Measurements from ENCODE around the gene CLDN5. TPM values are rescaled to one million over a fixed set of nuclear protein-coding genes. Genes with fewer than 3 reads are reported as not detected.

Gene CLDN5
- total RNA-seq, 2 experiments from 2014 or later, result not detected

- H3K36me3 ChIP-seq (ENCODE audit: insufficient read depth, low read length), result peaks cover 91% of the 10 kb centered on the region
- H3K79me2 ChIP-seq (ENCODE audit: insufficient read depth, low read depth, low read length), result peaks cover 7% of the 10 kb centered on the region; the same call in 1 of the 2 replicates
- H3K4me3 ChIP-seq (ENCODE audit: low read depth, low read length, poor library complexity, severe bottlenecking), result no peak overlapping the region
- ChIA-PET POLR2A (no interaction called here), CTCF (ENCODE audit: unreplicated experiment) (no interaction called here)
- no peaks in the 10 kb centered on the region for H3K9me3 ChIP-seq (ENCODE audit: low read length)
- H2AFZ ChIP-seq (ENCODE audit: low read length), result no peak overlapping the region
- no peaks in the 10 kb centered on the region for H3K9me2 ChIP-seq (ENCODE audit: insufficient read depth, low read length)
- H3K27ac ChIP-seq (ENCODE audit: low read depth, low read length, poor library complexity, severe bottlenecking), result no peak overlapping the region
- H3K4me1 ChIP-seq (ENCODE audit: insufficient read depth, low read length, poor library complexity, severe bottlenecking), result no peaks in the 10 kb centered on the region
- peaks cover 9% of the 10 kb centered on the region; the same call in 1 of the 2 replicates for H4K20me1 ChIP-seq (ENCODE audit: insufficient read depth, low read length)
- intact Hi-C loops (cut with micrococcal nuclease; ENCODE audit: unreplicated experiment), result no loop called here
- H3K4me2 ChIP-seq (ENCODE audit: low read length), result no peak overlapping the region
- no peak for DNase-seq (ENCODE audit: low spot score)
- BruUV-seq (replicated peaks), result no TSS peak
- no peak for TF ChIP-seq EZH2phosphoT487 (IDR thresholded peaks at IDR 0.05; ENCODE audit: borderline replicate concordance, low read depth, low read length)
- TF ChIP-seq CTCF (conservative IDR thresholded peaks at IDR 0.05; ENCODE audit: low read length), result no peak
Measured at GRCh38 chr22:19494001-19494560, 30.1 kb downstream of the CLDN5 start.

GRCh38 chr22:19492504-19493174 is 31.6 kb downstream of the CLDN5 start:
- no peak for DNase-seq (ENCODE audit: low spot score)
- TF ChIP-seq CTCF (conservative IDR thresholded peaks at IDR 0.05; ENCODE audit: low read length), result no peak
- no peak for TF ChIP-seq EZH2phosphoT487 (IDR thresholded peaks at IDR 0.05; ENCODE audit: borderline replicate concordance, low read depth, low read length)
- Histone ChIP-seq H3K4me3 (ENCODE audit: low read depth, low read length, poor library complexity, severe bottlenecking) (no peak overlapping the region), H3K9me3 (ENCODE audit: low read length) (no peaks in the 10 kb centered on the region), H4K20me1 (ENCODE audit: insufficient read depth, low read length) (peaks cover 9% of the 10 kb centered on the region; the same call in 1 of the 2 replicates), H3K4me2 (ENCODE audit: low read length) (no peak overlapping the region), H3K27ac (ENCODE audit: low read depth, low read length, poor library complexity, severe bottlenecking) (no peak overlapping the region), H3K36me3 (ENCODE audit: insufficient read depth, low read length) (peaks cover 91% of the 10 kb centered on the region), H3K9me2 (ENCODE audit: insufficient read depth, low read length) (no peaks in the 10 kb centered on the region), H2AFZ (ENCODE audit: low read length) (no peak overlapping the region), H3K79me2 (ENCODE audit: insufficient read depth, low read depth, low read length) (peaks cover 7% of the 10 kb centered on the region; the same call in 1 of the 2 replicates), H3K4me1 (ENCODE audit: insufficient read depth, low read length, poor library complexity, severe bottlenecking) (no peaks in the 10 kb centered on the region)
- intact Hi-C loops (cut with micrococcal nuclease; ENCODE audit: unreplicated experiment), result no loop called here
- POLR2A ChIA-PET, result interaction anchor here (0.6 kb wide), 1 partner anchor 389 kb away, joined by 4 read pairs; no protein-coding TSS in a partner anchor
- no TSS peak for BruUV-seq (replicated peaks)
- CTCF ChIA-PET (ENCODE audit: unreplicated experiment), result no interaction called here

- no TSS peak for BruUV-seq (replicated peaks)
- POLR2A ChIA-PET, result no interaction called here
- CTCF ChIA-PET (ENCODE audit: unreplicated experiment), result no interaction called here
Measured at GRCh38 chr22:19490628-19491230, 33.5 kb downstream of the CLDN5 start.

More at GRCh38 chr22:19490628-19491230, 33.5 kb downstream of the CLDN5 start:
- H3K4me2 ChIP-seq (ENCODE audit: low read length), result no peak overlapping the region
- TF ChIP-seq CTCF (conservative IDR thresholded peaks at IDR 0.05; ENCODE audit: low read length) (no peak), EZH2phosphoT487 (IDR thresholded peaks at IDR 0.05; ENCODE audit: borderline replicate concordance, low read depth, low read length) (no peak)
- H3K36me3 ChIP-seq (ENCODE audit: insufficient read depth, low read length), result peaks cover 89% of the 10 kb centered on the region
- H3K9me3 ChIP-seq (ENCODE audit: low read length), result no peaks in the 10 kb centered on the region
- no peak overlapping the region for H2AFZ ChIP-seq (ENCODE audit: low read length)
- no peaks in the 10 kb centered on the region for H3K9me2 ChIP-seq (ENCODE audit: insufficient read depth, low read length)
- H3K27ac ChIP-seq (ENCODE audit: low read depth, low read length, poor library complexity, severe bottlenecking), result no peak overlapping the region
- no peak overlapping the region for H3K4me3 ChIP-seq (ENCODE audit: low read depth, low read length, poor library complexity, severe bottlenecking)
- intact Hi-C loops (cut with micrococcal nuclease; ENCODE audit: unreplicated experiment), result no loop called here
- peaks cover 9% of the 10 kb centered on the region; the same call in 1 of the 2 replicates for H4K20me1 ChIP-seq (ENCODE audit: insufficient read depth, low read length)
- peaks cover 7% of the 10 kb centered on the region; the same call in 1 of the 2 replicates for H3K79me2 ChIP-seq (ENCODE audit: insufficient read depth, low read depth, low read length)
- H3K4me1 ChIP-seq (ENCODE audit: insufficient read depth, low read length, poor library complexity, severe bottlenecking), result no peaks in the 10 kb centered on the region
- no peak for DNase-seq (ENCODE audit: low spot score)

Measured in OCI-LY7 (cell line).